CD4-positive, alpha-beta T cell treated with Interleukin-17A for 4 hours (primary cell): ENCODE measurements around the gene NKX6-2.
"Not testable (repeated sequence)": the region's sequence is repeated elsewhere in the genome, so short reads cannot be mapped to it uniquely, and the experiment has no call there.

Source experiments
- DNase-seq: peaks from one replicate; pipeline ENCODE4 v3.0.0-alpha.2; 2020; ENCODE audit warnings: mixed read lengths

NKX6-2 gene

GRCh38 chr10:132777441-132777840, 8.5 kb downstream of the NKX6-2 start:
- DNase-seq, result no peak

- no peak for DNase-seq
Observed at GRCh38 chr10:132776821-132777220, 9.1 kb downstream of the NKX6-2 start.

DNA sequence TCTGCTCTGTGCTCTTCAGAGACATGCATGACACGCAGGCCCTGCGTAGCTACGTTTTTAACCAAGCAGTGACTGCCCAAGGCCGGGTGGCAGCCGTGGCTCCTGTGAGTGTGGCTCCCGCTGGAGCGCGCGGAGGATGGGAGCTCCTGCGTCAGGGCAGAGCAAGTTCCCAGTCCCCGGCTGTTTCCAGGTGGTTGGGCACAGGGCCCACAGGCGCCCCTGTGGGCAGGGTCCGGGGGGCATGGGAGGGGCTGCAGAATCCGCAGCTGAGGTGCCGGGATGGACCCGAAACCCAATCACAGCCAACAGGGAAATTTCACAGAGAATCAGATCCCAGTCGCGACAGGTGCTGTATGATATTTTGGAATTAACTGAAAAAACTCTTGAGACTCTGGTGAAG, 9.8 kb downstream of the NKX6-2 start:
- DNase-seq, result no peak

GRCh38 chr10:132774902-132775863, 10.8 kb downstream of the NKX6-2 start:
- no peak for DNase-seq

DNA sequence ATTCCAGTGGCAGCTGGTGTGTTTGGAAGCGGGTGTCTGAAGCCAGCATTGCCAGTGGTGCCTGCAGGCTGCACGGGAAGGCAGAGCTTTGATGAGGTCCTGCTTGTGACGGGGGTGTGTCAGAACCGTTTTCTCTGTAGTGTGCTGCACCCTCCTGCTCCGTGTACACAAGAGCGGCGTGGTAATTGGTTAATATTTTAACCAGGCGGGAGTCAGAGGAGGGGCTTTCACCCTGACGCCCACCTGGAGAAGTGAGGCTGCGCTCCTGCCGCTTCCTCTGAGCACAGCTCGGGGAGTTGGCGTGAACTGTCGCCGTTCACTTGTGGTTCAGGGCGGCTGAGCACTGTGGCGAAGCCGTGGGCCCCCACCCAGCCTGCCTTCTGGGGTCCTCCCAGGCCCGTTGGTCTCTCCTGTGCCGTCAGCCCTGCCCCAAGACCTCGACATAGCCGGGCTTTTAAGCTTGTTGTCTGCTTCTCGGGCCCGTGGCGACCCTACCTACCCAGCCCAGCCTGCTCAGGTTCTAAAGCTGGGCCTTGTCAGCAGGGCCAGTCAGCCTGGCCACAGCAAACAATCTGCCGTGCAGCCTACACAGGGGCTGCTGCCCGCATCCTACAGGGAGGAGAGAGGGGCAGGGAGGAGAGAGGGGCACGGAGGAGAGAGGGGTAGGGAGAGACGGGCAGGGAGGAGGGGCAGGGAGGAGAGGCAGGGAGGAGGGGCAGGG, 11.6 kb downstream of the NKX6-2 start:
- no peak for DNase-seq

DNA sequence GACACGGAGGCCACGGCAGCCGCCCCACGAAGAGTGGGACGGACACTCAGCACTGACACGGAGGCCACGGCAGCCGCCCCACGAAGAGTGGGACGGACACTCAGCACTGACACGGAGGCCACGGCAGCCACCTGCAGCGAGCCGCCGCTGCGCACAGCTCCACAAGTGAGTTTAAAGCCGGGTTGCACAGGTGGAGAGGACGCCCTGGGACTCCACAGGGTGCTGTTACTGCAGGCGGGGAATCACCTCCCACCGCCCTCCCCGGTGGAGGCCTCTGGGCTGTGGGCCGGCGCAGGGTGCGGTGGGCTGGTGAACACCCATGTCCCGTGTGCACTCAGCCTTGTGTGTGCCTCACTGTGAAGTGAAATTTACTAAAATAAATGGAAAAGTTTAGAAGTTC, 13.1 kb downstream of the NKX6-2 start:
- DNase-seq, result not testable (repeated sequence)

DNA sequence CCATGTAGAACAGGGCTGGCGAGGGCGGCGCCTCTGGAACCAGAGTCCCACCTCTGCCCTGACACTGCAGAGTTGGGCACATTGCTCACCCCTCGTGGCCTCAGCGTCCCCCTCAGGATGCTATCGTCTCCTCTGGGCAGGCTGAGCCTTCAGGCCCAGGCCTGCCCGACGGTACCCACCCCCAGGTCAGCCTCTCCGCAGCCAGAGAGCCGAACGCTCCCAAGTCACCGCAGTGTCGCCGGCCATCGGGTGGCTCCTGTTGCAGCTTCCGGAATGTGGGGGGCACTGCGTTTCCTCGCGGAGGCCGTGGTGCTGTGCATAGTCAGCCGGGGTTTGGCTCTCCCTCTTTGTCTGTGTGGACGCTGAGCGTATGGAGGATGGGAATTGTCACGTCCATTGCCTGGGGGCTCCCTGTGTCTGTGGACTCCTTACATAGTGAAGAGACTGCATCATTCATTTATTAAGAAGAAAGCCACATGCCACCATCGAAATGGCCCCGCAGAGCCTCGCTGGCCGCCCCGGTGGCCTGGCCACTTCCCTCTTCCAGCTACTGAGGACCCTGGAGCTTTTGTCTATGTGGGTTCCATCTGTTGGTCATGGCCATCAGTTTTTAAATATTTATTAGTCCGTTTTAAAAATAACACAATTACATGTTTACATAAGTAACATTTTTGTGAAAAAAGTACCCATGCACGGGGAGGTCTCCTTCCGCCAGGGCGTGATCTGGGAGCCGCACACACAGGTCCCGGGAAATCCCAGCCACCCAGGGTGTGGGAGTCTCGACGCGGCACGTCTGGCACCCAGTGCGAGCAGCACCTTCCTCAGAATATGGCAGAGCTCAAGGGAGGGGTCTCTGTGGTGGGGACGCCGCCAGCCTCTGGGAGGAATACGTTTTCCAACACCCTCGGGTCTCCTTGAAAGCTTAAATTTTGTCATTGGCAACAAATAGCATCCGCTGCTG, 15.6 kb downstream of the NKX6-2 start:
- no peak for DNase-seq

DNA sequence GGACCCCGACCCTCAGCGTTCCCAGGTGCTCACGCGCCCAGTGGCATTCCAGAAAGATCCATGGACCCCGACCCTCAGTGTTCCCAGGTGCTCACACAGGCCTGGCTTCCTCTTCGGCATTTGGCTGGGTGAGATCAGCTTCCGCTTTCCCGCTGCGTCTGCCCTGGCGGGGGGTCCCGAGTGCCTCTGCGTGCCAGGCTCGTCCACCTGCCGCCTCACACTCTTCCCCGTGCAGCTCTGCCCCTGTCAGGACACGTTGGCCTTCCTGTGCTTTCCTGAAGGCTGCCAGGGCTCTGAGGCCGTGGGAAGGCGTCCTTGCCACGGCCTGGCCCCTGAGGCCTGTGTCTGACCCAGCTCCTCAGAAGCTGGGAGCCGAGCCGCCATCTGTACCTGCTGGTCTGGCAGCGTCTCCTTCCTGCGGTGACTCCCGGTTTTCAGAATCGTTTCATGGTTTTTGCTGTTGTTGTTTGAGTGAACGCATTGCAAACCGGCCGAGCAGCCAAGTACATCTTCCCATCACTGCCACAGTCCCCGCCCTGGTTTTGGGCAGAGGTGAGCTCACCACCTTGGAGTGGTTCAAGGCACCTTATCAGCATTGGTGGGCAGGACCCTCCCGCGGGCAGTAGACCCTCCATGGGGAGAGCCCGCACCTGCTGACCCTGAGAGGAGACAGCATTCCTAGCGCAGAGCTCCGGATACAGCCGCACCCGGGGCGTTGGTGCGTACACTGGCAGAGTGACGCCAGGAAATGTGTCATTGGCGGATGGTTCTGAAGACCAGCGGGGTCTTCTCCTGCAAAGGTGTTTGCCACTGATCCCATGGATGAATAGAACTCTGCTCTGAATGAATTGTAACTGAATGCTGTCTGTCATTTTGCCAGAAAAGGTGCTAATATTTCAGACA, 17.4 kb downstream of the NKX6-2 start:
- no peak for DNase-seq

- DNase-seq, result no peak
Observed at GRCh38 chr10:132766291-132766690, 19.7 kb downstream of the NKX6-2 start.

DNA sequence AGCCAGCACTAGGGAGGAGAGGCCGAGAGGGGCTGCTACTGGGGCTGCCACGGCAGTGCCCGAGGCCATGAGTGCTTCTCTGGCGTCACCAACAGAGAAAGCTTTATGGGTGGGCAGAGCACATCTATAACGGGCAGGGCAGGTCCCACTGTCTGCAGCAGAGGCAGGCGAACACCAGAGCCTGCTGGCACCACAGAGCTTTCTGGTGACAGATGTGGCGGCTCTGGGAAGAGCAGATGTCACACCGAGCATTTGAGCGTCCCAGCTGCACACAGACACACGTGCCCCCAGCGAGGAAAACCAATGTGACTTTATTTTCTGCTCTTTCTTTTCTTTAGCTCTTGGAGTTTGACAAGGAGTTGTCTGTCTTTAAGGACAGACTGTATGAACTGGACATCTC, 20.5 kb downstream of the NKX6-2 start:
- no peak for DNase-seq

- DNase-seq, result no peak
Observed at GRCh38 chr10:132764108-132764507, 21.8 kb downstream of the NKX6-2 start.

GRCh38 chr10:132763545-132763944, 22.4 kb downstream of the NKX6-2 start:
- no peak for DNase-seq

DNA sequence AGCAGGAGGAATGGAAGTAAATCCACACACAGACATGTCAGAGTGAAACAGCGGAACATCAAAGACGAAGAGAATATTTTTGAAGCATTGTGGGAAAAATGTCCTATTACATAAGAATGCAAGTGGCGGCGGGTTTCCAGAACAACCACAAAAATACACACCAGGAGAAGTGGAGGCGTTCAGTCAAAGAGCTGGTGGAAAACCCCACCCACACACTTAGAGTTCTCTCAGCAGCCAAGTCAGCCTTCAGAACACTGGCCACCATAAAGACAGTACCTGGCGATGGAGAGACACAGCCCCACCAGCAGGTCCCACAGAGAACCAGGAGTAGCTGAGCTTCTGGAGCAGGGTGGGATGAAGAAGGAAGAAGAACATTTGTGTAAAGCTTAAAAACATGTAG, 23.7 kb downstream of the NKX6-2 start:
- no peak for DNase-seq

- no peak for DNase-seq
Observed at GRCh38 chr10:132761395-132762060, 24.4 kb downstream of the NKX6-2 start.

- DNase-seq, result no peak
Observed at GRCh38 chr10:132758865-132759264, 27.1 kb downstream of the NKX6-2 start.

DNA sequence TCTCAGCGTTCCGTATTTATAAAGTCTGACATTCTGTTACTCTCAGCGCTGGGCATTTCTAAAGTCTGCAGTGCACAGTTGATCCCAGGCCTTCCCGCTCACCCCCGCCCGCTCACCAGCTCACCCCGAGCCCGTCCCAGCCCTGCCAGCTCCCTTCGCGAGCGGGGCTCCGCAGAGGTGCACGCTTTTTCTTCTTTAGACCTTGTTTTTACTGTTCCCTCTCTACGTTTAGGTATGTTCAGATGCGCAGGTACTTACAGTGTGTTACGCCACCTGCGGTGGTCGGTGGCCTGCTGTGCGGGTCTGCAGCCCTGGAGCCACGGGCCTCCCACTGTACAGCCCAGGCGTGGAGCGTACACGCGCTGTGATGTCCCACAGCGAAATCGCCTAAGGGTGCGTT, 28.8 kb downstream of the NKX6-2 start:
- DNase-seq, result no peak

GRCh38 chr10:132756591-132756990, 29.4 kb downstream of the NKX6-2 start:
- no peak for DNase-seq

DNA sequence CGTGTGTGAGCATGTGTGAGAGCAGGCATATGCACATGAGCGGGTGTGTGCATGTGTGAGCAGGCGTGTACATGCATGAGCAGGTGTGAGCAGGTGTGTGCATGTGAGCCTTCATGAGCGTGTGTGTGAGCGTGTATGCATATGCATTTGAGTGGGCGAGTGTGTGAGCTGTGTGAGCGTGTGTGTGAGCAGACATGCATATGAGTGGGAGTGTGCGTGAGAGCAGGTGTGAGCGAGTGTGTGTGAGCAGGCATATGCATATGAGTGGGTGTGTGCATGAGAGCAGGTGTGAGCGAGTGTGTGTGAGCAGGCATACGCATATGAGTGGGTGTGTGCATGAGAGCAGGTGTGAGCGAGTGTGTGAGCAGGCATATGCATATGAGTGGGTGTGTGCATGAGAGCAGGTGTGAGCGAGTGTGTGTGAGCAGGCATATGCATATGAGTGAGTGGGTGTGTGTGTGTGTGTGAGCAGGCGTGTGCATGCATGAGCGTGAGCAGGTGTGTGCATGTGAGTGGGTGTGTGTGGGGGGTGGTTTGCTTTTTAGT, 30.7 kb downstream of the NKX6-2 start:
- DNase-seq, result no peak

GRCh38 chr10:132754071-132754470, 31.9 kb downstream of the NKX6-2 start:
- DNase-seq, result no peak

DNA sequence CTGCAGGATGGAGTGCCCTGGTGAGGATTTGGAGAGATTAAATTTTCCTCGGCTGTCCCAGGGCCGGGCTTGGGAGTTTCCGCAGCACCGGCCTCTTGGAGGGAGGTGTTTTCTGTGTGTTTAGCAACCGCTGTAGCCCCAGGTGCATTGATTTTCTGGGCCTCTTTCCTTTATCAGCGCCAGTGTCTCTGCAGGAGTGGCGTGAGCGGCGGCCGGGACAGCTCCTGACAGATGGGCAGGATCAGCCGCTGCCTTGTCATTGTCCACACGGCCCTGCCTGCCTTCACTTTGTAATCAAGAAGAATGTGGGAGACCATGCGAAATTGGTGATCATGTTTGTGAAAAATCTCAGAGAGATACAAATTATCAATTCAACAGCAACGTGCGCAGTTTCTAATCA, 32.4 kb downstream of the NKX6-2 start:
- no peak for DNase-seq

- DNase-seq, result no peak
Observed at GRCh38 chr10:132752961-132753360, 33.0 kb downstream of the NKX6-2 start.
